Esophagus squamous epithelium (tissue), 4 donors: ENCODE results near the gene SNX20.

ENCODE experiments used
- POLR2A ChIP-seq, 4 donors: fragments of 450-650 bp; IDR thresholded peaks; one replicate each; pipeline ENCODE4 v1.6.1; 2017; ENCODE audit warnings: antibody characterized with exemption in 4 of 4, mild to moderate bottlenecking in 4 of 4, moderate library complexity in 3 of 4
- TF ChIP-seq, protein P1 (sequence below), 6 experiments: fragments of 450-650 bp in 4 of 6; fragments of 200-600 bp in 2 of 6; sonication (generic) in 2 of 6; IDR thresholded peaks; one replicate each; pipeline ENCODE4 v1.5.1; 2016 to 2019; ENCODE audit warnings: antibody characterized with exemption in 6 of 6, mild to moderate bottlenecking in 4 of 6, moderate library complexity in 4 of 6

DNA sequence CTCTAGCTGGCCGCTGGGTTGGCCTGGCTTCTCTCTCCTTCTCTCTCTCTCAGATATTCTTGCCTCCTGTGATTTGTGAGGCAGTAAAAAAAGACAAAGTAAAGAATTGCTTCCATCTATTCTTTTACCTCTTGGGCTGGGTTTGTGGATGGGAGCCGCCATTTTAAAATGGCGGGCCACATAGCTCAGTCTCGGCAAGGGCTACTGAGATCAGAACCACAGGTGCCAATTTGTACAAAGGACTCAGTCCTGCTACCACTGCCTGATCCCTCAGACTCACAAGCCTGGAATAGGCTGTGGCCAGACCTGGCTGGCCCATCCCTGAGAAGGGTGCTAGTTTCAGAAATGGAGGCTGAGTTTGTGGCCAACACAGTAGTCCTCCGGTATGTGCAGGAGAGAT lies 36.4 kb upstream of the SNX20 start:
- TF ChIP-seq, protein P1, sequence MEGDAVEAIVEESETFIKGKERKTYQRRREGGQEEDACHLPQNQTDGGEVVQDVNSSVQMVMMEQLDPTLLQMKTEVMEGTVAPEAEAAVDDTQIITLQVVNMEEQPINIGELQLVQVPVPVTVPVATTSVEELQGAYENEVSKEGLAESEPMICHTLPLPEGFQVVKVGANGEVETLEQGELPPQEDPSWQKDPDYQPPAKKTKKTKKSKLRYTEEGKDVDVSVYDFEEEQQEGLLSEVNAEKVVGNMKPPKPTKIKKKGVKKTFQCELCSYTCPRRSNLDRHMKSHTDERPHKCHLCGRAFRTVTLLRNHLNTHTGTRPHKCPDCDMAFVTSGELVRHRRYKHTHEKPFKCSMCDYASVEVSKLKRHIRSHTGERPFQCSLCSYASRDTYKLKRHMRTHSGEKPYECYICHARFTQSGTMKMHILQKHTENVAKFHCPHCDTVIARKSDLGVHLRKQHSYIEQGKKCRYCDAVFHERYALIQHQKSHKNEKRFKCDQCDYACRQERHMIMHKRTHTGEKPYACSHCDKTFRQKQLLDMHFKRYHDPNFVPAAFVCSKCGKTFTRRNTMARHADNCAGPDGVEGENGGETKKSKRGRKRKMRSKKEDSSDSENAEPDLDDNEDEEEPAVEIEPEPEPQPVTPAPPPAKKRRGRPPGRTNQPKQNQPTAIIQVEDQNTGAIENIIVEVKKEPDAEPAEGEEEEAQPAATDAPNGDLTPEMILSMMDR (IDR thresholded peaks at IDR 0.05): no peak
- TF ChIP-seq POLR2A (IDR thresholded peaks at IDR 0.05): no peak
